Right atrium auricular region (tissue), 2 donors: Measurements from ENCODE around the gene SYNDIG1. TPM values are rescaled to one million over a fixed set of nuclear protein-coding genes. Genes with fewer than 3 reads are reported as not detected.

ENCODE experiments used
- DNase-seq: peaks from one replicate; pipeline ENCODE4 v3.0.0-alpha.2; 2019; ENCODE audit warnings: low spot score
- H3K27ac ChIP-seq, 2 donors: fragments of 200-600 bp; sonication (generic); 1 replicate in 1 of 2; 2 replicates in 1 of 2; pipeline ENCODE4 v1.5.1; 2016 to 2019
- H3K27me3 ChIP-seq, 2 donors: fragments of 200-600 bp; sonication (generic); one replicate each; pipeline versions ENCODE4 v1.5.1 to v1.6.0; 2017 to 2019
- H3K36me3 ChIP-seq: fragments of 200-600 bp; sonication (generic); one replicate; pipeline ENCODE4 v1.5.1; 2016
- H3K4me1 ChIP-seq, 2 donors: fragments of 200-600 bp; sonication (generic); one replicate each; pipeline versions ENCODE4 v1.5.1 to v1.6.0; 2017 to 2019
- H3K4me3 ChIP-seq, 2 donors: fragments of 200-600 bp; sonication (generic); 1 replicate in 1 of 2; 2 replicates in 1 of 2; pipeline ENCODE4 v1.5.1; 2017 to 2019; ENCODE audit warnings: mild to moderate bottlenecking in 1 of 2, moderate library complexity in 1 of 2
- H3K9me3 ChIP-seq, 2 donors: fragments of 200-600 bp; sonication (generic); one replicate each; pipeline ENCODE4 v1.5.1; 2019
- CTCF ChIP-seq, 2 donors: fragments of 200-600 bp; sonication (generic); IDR thresholded peaks; one replicate each; pipeline ENCODE4 v1.5.1; 2019; ENCODE audit warnings: antibody characterized with exemption in 2 of 2
- total RNA-seq, 2 donors: library from RNA; depleted of rRNA; stranded (reverse); fragments of >200 nt; gene quantifications; one replicate each; pipeline ENCODE4 v1.1.0, GENCODE V29; 2016

The SYNDIG1 gene
- total RNA-seq, 2 donors from 2014 or later = 21.7 to 38.1 TPM

DNA sequence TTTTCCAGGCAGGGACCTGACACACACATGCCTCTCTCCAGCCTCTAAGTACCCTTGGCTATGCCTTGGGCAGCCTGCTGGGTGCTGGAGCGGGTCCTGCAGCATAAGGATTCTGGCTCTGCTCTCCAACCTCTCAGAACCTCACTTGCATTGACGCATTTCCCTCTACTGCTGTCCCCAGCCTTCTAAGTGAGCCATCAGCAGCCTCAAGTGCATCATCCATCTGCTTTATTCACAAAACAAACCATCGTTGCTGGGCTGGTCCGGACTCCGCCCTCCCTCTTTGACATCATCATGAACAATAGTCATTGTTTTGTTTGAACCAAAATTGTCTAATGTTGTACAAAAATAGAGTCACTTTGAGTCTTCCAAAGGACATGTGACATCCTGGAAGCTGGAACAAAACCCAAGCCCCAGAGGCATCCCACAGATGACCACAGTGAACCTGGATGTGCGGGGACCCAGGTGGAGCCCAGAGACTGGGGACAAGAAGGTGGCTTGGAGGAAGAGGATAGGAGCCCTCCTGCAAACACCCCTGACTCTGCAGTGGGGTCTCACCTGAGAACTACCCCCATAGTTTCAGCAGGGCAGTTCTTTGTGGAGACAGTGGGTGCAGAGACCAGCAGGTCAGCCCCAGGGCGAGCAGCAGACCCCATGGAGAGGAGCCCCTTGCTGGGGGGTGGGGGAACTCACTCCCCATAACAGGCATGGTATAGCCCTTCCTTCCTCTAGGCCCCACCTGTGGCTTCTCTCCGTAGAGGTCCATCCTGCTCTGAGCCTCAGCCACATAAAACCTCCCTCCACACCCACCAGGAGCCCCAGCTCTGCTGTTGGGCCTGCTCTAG is 230.1 kb downstream of the SYNDIG1 start:
- peak; percentile 50 for DNase-seq
- no peaks in the 10 kb centered on the region for H3K9me3 ChIP-seq
- H3K27me3 ChIP-seq = no peaks in the 10 kb centered on the region
- TF ChIP-seq CTCF (IDR thresholded peaks at IDR 0.05) = no peak
- H3K4me3 ChIP-seq = no peak overlapping the region
- no peak overlapping the region for H3K27ac ChIP-seq
- H3K4me1 ChIP-seq = peaks cover 0 to 5% of the 10 kb centered on the region in 2 donors
- H3K36me3 ChIP-seq = no peaks in the 10 kb centered on the region

DNA sequence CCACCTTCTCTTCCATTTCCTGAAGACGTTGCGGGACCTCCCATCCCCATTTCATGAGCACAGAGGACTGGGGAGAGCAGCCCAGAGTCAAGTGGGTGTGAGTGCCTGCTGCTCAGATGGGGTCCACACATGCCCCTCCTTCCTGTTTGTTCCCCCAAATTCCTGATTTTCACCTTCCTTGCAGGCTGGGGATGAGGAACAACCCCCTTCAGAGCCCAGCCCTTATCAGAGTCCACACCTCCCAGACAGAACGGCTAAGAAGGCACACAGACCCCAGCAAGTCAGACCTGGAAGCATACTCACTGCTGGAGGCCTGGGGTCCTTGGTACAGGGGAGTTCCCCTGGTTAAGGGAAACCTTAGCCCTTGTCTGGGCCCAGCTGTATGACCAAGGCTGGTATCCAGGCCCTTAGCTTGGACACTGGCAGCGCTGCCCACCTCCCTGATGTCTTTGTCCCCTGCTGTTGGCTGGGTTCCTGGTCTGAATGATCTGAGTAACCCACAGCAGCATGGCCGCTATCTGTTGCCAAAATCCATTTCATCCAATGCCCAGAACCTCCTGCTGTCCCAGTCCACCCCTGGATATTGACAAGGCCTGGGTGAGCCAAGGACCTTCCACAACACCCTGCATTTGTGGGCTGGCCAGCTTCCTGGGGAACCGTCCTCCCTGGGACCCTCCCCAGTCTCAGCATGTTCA is 230.9 kb downstream of the SYNDIG1 start:
- Histone ChIP-seq H3K36me3 (no peaks in the 10 kb centered on the region), H3K27ac (no peak overlapping the region), H3K27me3 (no peaks in the 10 kb centered on the region), H3K4me3 (no peak overlapping the region), H3K9me3 (no peaks in the 10 kb centered on the region), H3K4me1 (no peaks in the 10 kb centered on the region)
- TF ChIP-seq CTCF (IDR thresholded peaks at IDR 0.05) = no peak
- DNase-seq = peak; percentile 43

DNA sequence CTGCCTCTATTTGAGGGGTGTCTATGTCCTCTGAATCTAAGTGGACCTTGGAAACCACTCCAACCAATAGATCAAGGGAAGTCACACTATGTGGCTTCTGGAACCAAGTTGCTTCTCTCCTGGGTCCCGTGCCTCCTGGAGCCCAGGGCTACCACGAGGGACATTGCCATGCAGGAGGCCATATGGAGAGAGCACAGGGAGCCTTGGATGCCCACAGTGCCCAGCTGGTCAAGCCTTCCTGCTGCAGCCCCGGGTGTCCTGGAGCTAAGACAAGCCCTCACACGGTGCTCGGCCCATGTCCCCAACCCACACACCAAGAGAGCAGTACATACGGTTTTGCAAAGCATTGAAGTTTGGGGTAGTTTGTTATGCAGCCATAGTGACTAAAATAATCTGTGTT is 231.6 kb downstream of the SYNDIG1 start:
- Histone ChIP-seq H3K4me1 (no peaks in the 10 kb centered on the region), H3K27me3 (no peaks in the 10 kb centered on the region), H3K36me3 (no peaks in the 10 kb centered on the region), H3K4me3 (no peak overlapping the region), H3K27ac (no peak overlapping the region), H3K9me3 (no peaks in the 10 kb centered on the region)
- peak; percentile 9 for DNase-seq
- no peak for TF ChIP-seq CTCF (IDR thresholded peaks at IDR 0.05)

- no peaks in the 10 kb centered on the region for H3K4me1 ChIP-seq
- no peak overlapping the region for H3K4me3 ChIP-seq
- no peak for TF ChIP-seq CTCF (IDR thresholded peaks at IDR 0.05)
- H3K9me3 ChIP-seq = no peaks in the 10 kb centered on the region
- no peaks in the 10 kb centered on the region for H3K27me3 ChIP-seq
- H3K27ac ChIP-seq = no peak overlapping the region
- peak; percentile 26 for DNase-seq
- no peaks in the 10 kb centered on the region for H3K36me3 ChIP-seq
These were observed 232.2 kb downstream of the SYNDIG1 start for GRCh38 chr20:24701668-24702067.

DNA sequence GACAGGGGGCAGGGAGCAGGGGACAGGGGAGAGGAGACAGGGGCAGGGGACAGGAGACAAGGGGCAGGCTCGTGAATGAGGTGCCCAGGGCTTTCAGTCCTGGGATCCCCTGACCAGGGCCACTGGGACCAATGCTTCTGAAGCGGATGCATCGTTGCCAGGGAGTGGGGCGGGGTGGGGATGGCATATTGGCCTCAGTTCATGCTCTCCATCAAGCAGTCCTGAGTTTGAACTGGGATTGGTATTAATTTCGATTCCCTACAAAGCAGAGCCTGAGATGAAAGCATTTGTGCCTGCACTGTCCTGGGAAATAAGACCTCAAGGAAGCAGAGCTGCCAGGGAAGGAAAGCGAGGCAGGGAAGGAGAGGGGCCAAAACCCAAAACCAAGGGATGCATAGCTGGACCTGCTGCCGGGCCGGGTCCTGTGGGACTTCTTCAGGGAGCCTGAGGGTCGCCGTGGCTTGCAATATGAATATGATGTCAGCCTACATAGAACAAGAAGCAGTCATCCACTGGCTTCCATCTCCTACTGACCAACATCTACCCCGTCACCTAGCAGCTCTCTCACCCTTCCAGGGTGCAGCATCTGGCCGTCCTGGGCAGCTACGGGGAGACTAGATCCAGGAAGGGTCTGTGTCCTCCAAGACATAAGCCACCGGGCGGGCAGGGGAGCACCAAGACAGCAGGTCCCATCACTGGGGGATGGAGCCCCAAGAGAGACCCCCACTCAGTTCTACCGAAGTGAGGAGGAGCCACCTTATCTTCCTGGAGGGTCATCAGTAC is 233.3 kb downstream of the SYNDIG1 start:
- Histone ChIP-seq H3K36me3 (no peaks in the 10 kb centered on the region), H3K4me3 (no peak overlapping the region), H3K4me1 (no peaks in the 10 kb centered on the region), H3K27ac (no peak overlapping the region), H3K27me3 (no peaks in the 10 kb centered on the region), H3K9me3 (no peaks in the 10 kb centered on the region)
- DNase-seq = peak; percentile 49
- no peak for TF ChIP-seq CTCF (IDR thresholded peaks at IDR 0.05)
